HTR-8/SVneo (cell line): ENCODE measurements around the gene KRTAP1-4.
"Not testable (repeated sequence)": the region's sequence is repeated elsewhere in the genome, so short reads cannot be mapped to it uniquely, and the experiment has no call there.

ENCODE experiments used
- DNase-seq: peaks from one replicate; pipeline ENCODE4 v3.0.0; 2011; ENCODE audit warnings: low spot score, mixed read lengths; ENCODE audit not compliant: insufficient read length
- FAIRE-seq: peaks from 2 replicates; lab custom pipeline; 2011; peaks lifted over from hg19 to GRCh38; lab: Jason Lieb, UNC

The KRTAP1-4 gene

GRCh38 chr17:41029633-41030245, at the start of gene KRTAP1-4:
Gene KRTAP1-4, minus strand, starts transcription at chr17:41030195. Its CDS starts 117 bp downstream, at chr17:41030078.
- no peak for DNase-seq
- FAIRE-seq, result peak; percentile 92

- DNase-seq (no peak), FAIRE-seq (no peak)
These were observed 46.8 kb upstream of the KRTAP1-4 start for GRCh38 chr17:41076788-41077187.

- no peak for DNase-seq
These were observed 43.7 kb upstream of the KRTAP1-4 start for GRCh38 chr17:41073676-41074075.

GRCh38 chr17:41071606-41072360, 41.8 kb upstream of the KRTAP1-4 start:
- FAIRE-seq, result peak; percentile 63
- DNase-seq, result no peak

More at GRCh38 chr17:41073676-41074075, 43.7 kb upstream of the KRTAP1-4 start:
- FAIRE-seq, result no peak

GRCh38 chr17:41069031-41069430, 39.0 kb upstream of the KRTAP1-4 start:
- peak; percentile 46 for FAIRE-seq

GRCh38 chr17:41067281-41067680, 37.3 kb upstream of the KRTAP1-4 start:
- FAIRE-seq (no peak), DNase-seq (no peak)

More at GRCh38 chr17:41069031-41069430, 39.0 kb upstream of the KRTAP1-4 start:
- no peak for DNase-seq

GRCh38 chr17:41065829-41066624, 36.0 kb upstream of the KRTAP1-4 start, which contains the start of gene KRTAP2-4:
Gene KRTAP2-4, minus strand, starts transcription at chr17:41065879. Its CDS starts 34 bp downstream, at chr17:41065845.
- no peak for DNase-seq
- FAIRE-seq, result peak; percentile 80

- not testable (repeated sequence) for FAIRE-seq, DNase-seq
These were observed 35.2 kb upstream of the KRTAP1-4 start for GRCh38 chr17:41065016-41065689.

- DNase-seq, result no peak
- FAIRE-seq, result no peak
These were observed 34.3 kb upstream of the KRTAP1-4 start for GRCh38 chr17:41064301-41064700.

GRCh38 chr17:41063449-41063848, 33.5 kb upstream of the KRTAP1-4 start:
- DNase-seq, result no peak
- peak; percentile 81 for FAIRE-seq

GRCh38 chr17:41061964-41062363, 32.0 kb upstream of the KRTAP1-4 start:
- FAIRE-seq (peak; percentile 89), DNase-seq (peak; percentile 65)

- FAIRE-seq (peak; percentile 98), DNase-seq (peak; percentile 68)
These were observed 30.1 kb upstream of the KRTAP1-4 start, which contains the start of gene KRTAP2-3 for GRCh38 chr17:41060052-41060604. Gene KRTAP2-3, minus strand, starts transcription at chr17:41060114. Its CDS starts 64 bp downstream, at chr17:41060050.

- DNase-seq, result peak; percentile 45
- FAIRE-seq, result not testable (repeated sequence)
These were observed 29.5 kb upstream of the KRTAP1-4 start for GRCh38 chr17:41059276-41060051.

- FAIRE-seq, result no peak
- no peak for DNase-seq
These were observed 28.7 kb upstream of the KRTAP1-4 start for GRCh38 chr17:41058741-41059140.

- no peak for DNase-seq
- peak; percentile 64 for FAIRE-seq
These were observed 27.6 kb upstream of the KRTAP1-4 start for GRCh38 chr17:41057547-41057946.

- FAIRE-seq, DNase-seq: not testable (repeated sequence)
These were observed 25.1 kb upstream of the KRTAP1-4 start, which contains the start of gene KRTAP2-2 for GRCh38 chr17:41055130-41055529. Gene KRTAP2-2, minus strand, starts transcription at chr17:41055230. Its CDS starts 19 bp downstream, at chr17:41055211.

GRCh38 chr17:41054556-41054955, 24.6 kb upstream of the KRTAP1-4 start:
- DNase-seq, FAIRE-seq: not testable (repeated sequence)

- FAIRE-seq, result no peak
- no peak for DNase-seq
These were observed 24.0 kb upstream of the KRTAP1-4 start for GRCh38 chr17:41054025-41054424.

- FAIRE-seq, result no peak
These were observed 22.6 kb upstream of the KRTAP1-4 start for GRCh38 chr17:41052566-41052965.

More at GRCh38 chr17:41052566-41052965, 22.6 kb upstream of the KRTAP1-4 start:
- no peak for DNase-seq
